Fibroblast of villous mesenchyme (primary cell): ENCODE results near the gene PITPNM3. TPM values are rescaled to one million over a fixed set of nuclear protein-coding genes. Genes with fewer than 3 reads are reported as not detected.

ENCODE experiments used
- DNase-seq: peaks from one replicate; pipeline ENCODE4 v3.0.0-alpha.2; 2010; ENCODE audit warnings: low read depth
- H3K4me3 ChIP-seq: 2 replicates; pipeline ENCODE4 v1.5.1; 2011; ENCODE audit warnings: low read depth, mild to moderate bottlenecking, low read length
- CTCF ChIP-seq: IDR thresholded peaks from 2 replicates; pipeline ENCODE4 v1.5.1; 2012; ENCODE audit warnings: low read depth, mild to moderate bottlenecking, low read length; ENCODE audit not compliant: insufficient read depth
- total RNA-seq: library from RNA; depleted of rRNA; stranded (reverse); fragments of >200 nt; gene quantifications from 2 replicates; pipeline ENCODE4 v1.2.3, GENCODE V29; 2012

The PITPNM3 gene
- total RNA-seq, 1 donor, result under 0.01 TPM

- no peak for DNase-seq
- no peak overlapping the region for H3K4me3 ChIP-seq
- TF ChIP-seq CTCF, result no peak
Measured at GRCh38 chr17:6509921-6510320, 46.4 kb downstream of the PITPNM3 start.

- DNase-seq, result no peak
- no peak for TF ChIP-seq CTCF
Measured at GRCh38 chr17:6509031-6509771, 47.2 kb downstream of the PITPNM3 start.

GRCh38 chr17:6508519-6509030 is 47.8 kb downstream of the PITPNM3 start:
- TF ChIP-seq CTCF, result no peak
- no peak overlapping the region for H3K4me3 ChIP-seq
- no peak for DNase-seq

More at GRCh38 chr17:6509031-6509771, 47.2 kb downstream of the PITPNM3 start:
- H3K4me3 ChIP-seq, result no peak overlapping the region

- no peak for DNase-seq
- H3K4me3 ChIP-seq, result no peak overlapping the region
- TF ChIP-seq CTCF, result no peak
Measured at GRCh38 chr17:6508016-6508415, 48.3 kb downstream of the PITPNM3 start.

GRCh38 chr17:6507535-6507934 is 48.8 kb downstream of the PITPNM3 start:
- peak; percentile 50 for DNase-seq
- H3K4me3 ChIP-seq, result no peak overlapping the region
- no peak for TF ChIP-seq CTCF

- no peak overlapping the region for H3K4me3 ChIP-seq
- no peak for DNase-seq
- TF ChIP-seq CTCF, result no peak
Measured at GRCh38 chr17:6506679-6507231, 49.6 kb downstream of the PITPNM3 start.
